Loucy (cell line): Measurements from ENCODE around the gene SRPK1.
"Not testable (repeated sequence)": the region's sequence is repeated elsewhere in the genome, so short reads cannot be mapped to it uniquely, and the experiment has no call there.

Source experiments
- H2AFZ ChIP-seq: fragments of 200-600 bp; sonication (generic); 2 replicates; pipeline ENCODE4 v1.6.0; 2016; ENCODE audit warnings: antibody characterized with exemption, mild to moderate bottlenecking, low read length, moderate library complexity
- H3F3A ChIP-seq: fragments of 200-600 bp; 2 replicates; pipeline ENCODE4 v1.6.0; 2016; ENCODE audit warnings: antibody characterized with exemption, low read depth, mild to moderate bottlenecking
- H3K27me3 ChIP-seq: fragments of 200-600 bp; sonication (generic); 2 replicates; pipeline ENCODE4 v1.6.1; 2014; ENCODE audit warnings: low read length, mild to moderate bottlenecking; ENCODE audit not compliant: insufficient read depth, poor library complexity, severe bottlenecking
- H3K36me3 ChIP-seq: fragments of 200-600 bp; sonication (generic); 2 replicates; pipeline ENCODE4 v1.6.1; 2016; ENCODE audit warnings: low read length; ENCODE audit not compliant: insufficient read depth
- H3K4me1 ChIP-seq: fragments of 200-600 bp; sonication (generic); 2 replicates; pipeline ENCODE4 v1.5.1; 2014; ENCODE audit warnings: low read length, mild to moderate bottlenecking; ENCODE audit not compliant: insufficient read depth, poor library complexity, severe bottlenecking
- H3K4me2 ChIP-seq: fragments of 200-600 bp; sonication (generic); 2 replicates; pipeline ENCODE4 v1.6.0; 2014; ENCODE audit warnings: antibody characterized with exemption, low read length, low read depth, mild to moderate bottlenecking; ENCODE audit not compliant: poor library complexity, severe bottlenecking
- H3K4me3 ChIP-seq: fragments of 200-600 bp; sonication (generic); 2 replicates; pipeline ENCODE4 v1.5.1; 2014; ENCODE audit warnings: low read length, mild to moderate bottlenecking, mixed read lengths; ENCODE audit not compliant: poor library complexity, severe bottlenecking
- H3K79me2 ChIP-seq: fragments of 200-600 bp; sonication (generic); 2 replicates; pipeline ENCODE4 v1.6.1; 2014; ENCODE audit warnings: low read length; ENCODE audit not compliant: insufficient read depth
- H3K9ac ChIP-seq: fragments of 200-600 bp; sonication (generic); 2 replicates; pipeline ENCODE4 v1.6.0; 2014; ENCODE audit warnings: mild to moderate bottlenecking, low read depth, low read length, moderate library complexity; ENCODE audit not compliant: poor library complexity, severe bottlenecking
- H3K9me2 ChIP-seq: fragments of 200-600 bp; sonication (generic); replicated peaks from 2 replicates; pipeline ENCODE4 v1.6.1; 2016; ENCODE audit warnings: low read depth, low read length, mixed read lengths
- H3K9me3 ChIP-seq: fragments of 200-600 bp; sonication (generic); 2 replicates; pipeline ENCODE4 v1.6.1; 2014; ENCODE audit warnings: mild to moderate bottlenecking, antibody characterized with exemption, low read length, low read depth; ENCODE audit not compliant: insufficient read depth
- H4K20me1 ChIP-seq: fragments of 200-600 bp; sonication (generic); 2 replicates; pipeline ENCODE4 v1.6.0; 2014; ENCODE audit warnings: antibody characterized with exemption, low read length, mild to moderate bottlenecking; ENCODE audit not compliant: insufficient read depth, poor library complexity, severe bottlenecking
- EZH2phosphoT487 ChIP-seq: fragments of 200-600 bp; IDR thresholded peaks from 2 replicates; pipeline ENCODE4 v1.6.1; 2018; ENCODE audit warnings: antibody characterized with exemption, mild to moderate bottlenecking, moderate library complexity, borderline replicate concordance
- TF ChIP-seq, protein P1 (sequence below): fragments of 200-600 bp; sonication (generic); conservative IDR thresholded peaks from 2 replicates; pipeline ENCODE4 v1.5.1; 2014; ENCODE audit warnings: mild to moderate bottlenecking, antibody characterized with exemption, low read length

SRPK1 gene

GRCh38 chr6:35919827-35920751, 809 bp downstream of the SRPK1 start:
- Histone ChIP-seq H3K4me1 (peaks cover 40% of the 10 kb centered on the region), H3K79me2 (peaks cover 59% of the 10 kb centered on the region), H3K9ac (peak overlapping the region; percentile 92), H3K9me3 (no peaks in the 10 kb centered on the region), H2AFZ (peak overlapping the region; percentile 77), H4K20me1 (peaks cover 41% of the 10 kb centered on the region), H3F3A (no peaks in the 10 kb centered on the region), H3K4me3 (peak overlapping the region; percentile 90), H3K9me2 (no peaks in the 10 kb centered on the region), H3K27me3 (no peaks in the 10 kb centered on the region), H3K4me2 (peak overlapping the region; percentile 78), H3K36me3 (no peaks in the 10 kb centered on the region)
- TF ChIP-seq EZH2phosphoT487 = no peak
- TF ChIP-seq, protein P1, sequence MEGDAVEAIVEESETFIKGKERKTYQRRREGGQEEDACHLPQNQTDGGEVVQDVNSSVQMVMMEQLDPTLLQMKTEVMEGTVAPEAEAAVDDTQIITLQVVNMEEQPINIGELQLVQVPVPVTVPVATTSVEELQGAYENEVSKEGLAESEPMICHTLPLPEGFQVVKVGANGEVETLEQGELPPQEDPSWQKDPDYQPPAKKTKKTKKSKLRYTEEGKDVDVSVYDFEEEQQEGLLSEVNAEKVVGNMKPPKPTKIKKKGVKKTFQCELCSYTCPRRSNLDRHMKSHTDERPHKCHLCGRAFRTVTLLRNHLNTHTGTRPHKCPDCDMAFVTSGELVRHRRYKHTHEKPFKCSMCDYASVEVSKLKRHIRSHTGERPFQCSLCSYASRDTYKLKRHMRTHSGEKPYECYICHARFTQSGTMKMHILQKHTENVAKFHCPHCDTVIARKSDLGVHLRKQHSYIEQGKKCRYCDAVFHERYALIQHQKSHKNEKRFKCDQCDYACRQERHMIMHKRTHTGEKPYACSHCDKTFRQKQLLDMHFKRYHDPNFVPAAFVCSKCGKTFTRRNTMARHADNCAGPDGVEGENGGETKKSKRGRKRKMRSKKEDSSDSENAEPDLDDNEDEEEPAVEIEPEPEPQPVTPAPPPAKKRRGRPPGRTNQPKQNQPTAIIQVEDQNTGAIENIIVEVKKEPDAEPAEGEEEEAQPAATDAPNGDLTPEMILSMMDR = no peak

GRCh38 chr6:35919085-35919826, 1.6 kb downstream of the SRPK1 start:
- no peaks in the 10 kb centered on the region for H3K27me3 ChIP-seq
- H3F3A ChIP-seq = no peaks in the 10 kb centered on the region
- peaks cover 68% of the 10 kb centered on the region for H3K79me2 ChIP-seq
- peaks cover 47% of the 10 kb centered on the region for H4K20me1 ChIP-seq
- H3K9me3 ChIP-seq = no peaks in the 10 kb centered on the region
- peak overlapping the region; percentile 78 for H3K4me2 ChIP-seq
- 0 out of 2 replicates have a peak, but pooled peaks cover 4% of the 10 kb centered on the region for H3K36me3 ChIP-seq
- H2AFZ ChIP-seq = 0 out of 2 replicates have a peak overlapping the region, but pooled peaks have one; percentile 4
- peak overlapping the region; percentile 90 for H3K4me3 ChIP-seq
- TF ChIP-seq, protein P1 = no peak
- TF ChIP-seq EZH2phosphoT487 = no peak
- H3K9me2 ChIP-seq = no peaks in the 10 kb centered on the region
- H3K9ac ChIP-seq = peak overlapping the region; percentile 92
- peaks cover 40% of the 10 kb centered on the region for H3K4me1 ChIP-seq

DNA sequence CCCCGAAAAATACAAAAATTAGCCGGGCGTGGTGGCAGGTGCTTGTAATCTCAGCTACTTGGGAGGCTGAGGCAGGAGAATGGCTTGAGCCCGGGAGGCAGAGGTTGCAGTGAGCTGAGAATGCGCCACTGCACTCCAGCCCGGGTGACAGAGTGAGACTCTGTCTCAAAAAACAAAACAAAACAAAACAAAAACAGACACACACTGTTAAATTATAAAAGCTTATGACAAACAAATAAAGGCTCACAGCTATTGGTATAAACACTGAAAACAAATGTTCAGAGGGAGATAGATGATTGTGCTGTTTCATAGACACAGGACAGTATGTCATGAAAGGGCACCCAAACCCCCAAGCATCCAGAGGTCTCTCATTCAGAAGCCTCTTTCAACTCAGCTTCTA, 4.0 kb downstream of the SRPK1 start:
- not testable (repeated sequence) for H3K9me2 ChIP-seq, H2AFZ ChIP-seq, H3K27me3 ChIP-seq, H3F3A ChIP-seq, H3K9me3 ChIP-seq
- H3K36me3 ChIP-seq = peaks cover 18% of the 10 kb centered on the region; the same call in 1 of the 2 replicates
- peak overlapping the region; percentile 92 for H3K9ac ChIP-seq
- H3K4me3 ChIP-seq = peak overlapping the region; percentile 90
- peaks cover 61% of the 10 kb centered on the region for H4K20me1 ChIP-seq
- peak overlapping the region; percentile 78 for H3K4me2 ChIP-seq
- H3K79me2 ChIP-seq = peaks cover 90% of the 10 kb centered on the region
- H3K4me1 ChIP-seq = peaks cover 30% of the 10 kb centered on the region
